ENCODE measurements around the gene LCOR. TPM values are rescaled to one million over a fixed set of nuclear protein-coding genes. Genes with fewer than 3 reads are reported as not detected.
A peak's percentile ranks its signal among the peaks of the same experiment; 100 is the strongest.

The LCOR gene
- total and polyA plus RNA-seq, 12 donors: 1.6 to 28.8 (median 23.7) TPM

GRCh38 chr10:96972264-96972663 lies 140.2 kb downstream of the LCOR start:
- Histone ChIP-seq H3K36me3 (no peaks in the 10 kb centered on the region), H3K4me1 (peaks cover 0 to 13% (median 0%) of the 10 kb centered on the region in 9 donors), H3K4me3 (no peak overlapping the region), H3K27ac (no peak overlapping the region), H3K27me3 (no peaks in the 10 kb centered on the region), H3K9me3 (no peaks in the 10 kb centered on the region)
- intact Hi-C loops (cut with DNase I): no loop called here
- ATAC-seq (no peak), DNase-seq (no peak)
- TF ChIP-seq CTCF (IDR thresholded peaks at IDR 0.05): no peak
- WGBS, 2 donors: 85 to 93% methylated on average over 1 of the region's 1 CpG

- 56 to 63% methylated on average over 5 of the region's 5 CpGs for WGBS, 2 donors
- intact Hi-C loops (cut with DNase I): no loop called here
- no peak for DNase-seq
- ATAC-seq: peak in 2 of 8 donors; percentile 28 to 55
- Histone ChIP-seq H3K27me3 (no peaks in the 10 kb centered on the region), H3K9me3 (no peaks in the 10 kb centered on the region), H3K4me3 (no peak overlapping the region), H3K4me1 (peaks cover 0 to 13% (median 0%) of the 10 kb centered on the region in 9 donors), H3K27ac (no peak overlapping the region), H3K36me3 (no peaks in the 10 kb centered on the region)
- TF ChIP-seq CTCF (IDR thresholded peaks at IDR 0.05): no peak
Observed at GRCh38 chr10:96973809-96974747, 142.0 kb downstream of the LCOR start.

- 94 to 98% methylated on average over 2 of the region's 2 CpGs for WGBS, 2 donors
- H3K27me3 ChIP-seq: no peaks in the 10 kb centered on the region
- no peaks in the 10 kb centered on the region for H3K36me3 ChIP-seq
- intact Hi-C loops (cut with DNase I): no loop called here
- no peak for TF ChIP-seq CTCF (IDR thresholded peaks at IDR 0.05)
- H3K4me1 ChIP-seq: peaks cover 0 to 13% (median 0%) of the 10 kb centered on the region in 9 donors
- H3K9me3 ChIP-seq: no peaks in the 10 kb centered on the region
- DNase-seq: no peak
- H3K27ac ChIP-seq: no peak overlapping the region
- no peak for ATAC-seq
- H3K4me3 ChIP-seq: no peak overlapping the region
Observed at GRCh38 chr10:96975136-96975535, 143.0 kb downstream of the LCOR start.

GRCh38 chr10:96978621-96979154 lies 146.6 kb downstream of the LCOR start:
- DNase-seq (no peak), ATAC-seq (no peak)
- Histone ChIP-seq H3K4me3 (no peak overlapping the region), H3K9me3 (no peaks in the 10 kb centered on the region), H3K36me3 (peaks cover 0 to 29% (median 15%) of the 10 kb centered on the region in 9 donors), H3K27ac (no peak overlapping the region), H3K4me1 (peaks cover 0 to 13% (median 0%) of the 10 kb centered on the region in 9 donors), H3K27me3 (no peaks in the 10 kb centered on the region)
- intact Hi-C loops (cut with DNase I): no loop called here
- WGBS, 2 donors: 95 to 97% methylated on average over 3 of the region's 3 CpGs
- TF ChIP-seq CTCF (IDR thresholded peaks at IDR 0.05): no peak
